PC-9 (cell line): Measurements from ENCODE around the gene KRT38. TPM values are rescaled to one million over a fixed set of nuclear protein-coding genes. Genes with fewer than 3 reads are reported as not detected.
"Not testable (repeated sequence)": the region's sequence is repeated elsewhere in the genome, so short reads cannot be mapped to it uniquely, and the experiment has no call there.

Experiments used
- BruUV-seq: library from RNA; stranded (reverse); fragments of 400-500 nt; replicated peaks from 2 replicates; lab custom pipeline; 2021; lab: Mats Ljungman, UMichigan
- CTCF ChIA-PET: fragments of 300-600 bp; sonication (Branson Sonifier 250); formaldehyde crosslinking; loops from one replicate; lab custom pipeline; 2022; ENCODE audit warnings: antibody characterized with exemption; lab: Charles Lee
- POLR2A ChIA-PET: fragments of 300-600 bp; sonication (Branson Sonifier 250); formaldehyde crosslinking; loops from one replicate; lab custom pipeline; 2022; ENCODE audit warnings: antibody characterized with exemption; ENCODE audit not compliant: unreplicated experiment; lab: Charles Lee
- DNase-seq, 2 experiments: peaks; one replicate each; pipeline versions ENCODE4 v3.0.0 to v3.0.0-alpha.2; 2015 to 2022; ENCODE audit warnings: mixed read lengths in 1 of 2
- H2AFZ ChIP-seq: fragments of 200-600 bp; sonication (generic); 2 replicates; pipeline ENCODE4 v1.8.1; 2017; ENCODE audit warnings: antibody characterized with exemption
- H3F3A ChIP-seq: fragments of 200-600 bp; sonication (generic); 2 replicates; pipeline ENCODE4 v1.8.1; 2017; ENCODE audit warnings: antibody characterized with exemption, mild to moderate bottlenecking, low read depth; ENCODE audit not compliant: insufficient read depth
- H3K27ac ChIP-seq: fragments of 200-600 bp; sonication (generic); 2 replicates; pipeline ENCODE4 v1.6.1; 2016; ENCODE audit warnings: mixed run types
- H3K27me3 ChIP-seq: fragments of 200-600 bp; sonication (generic); 2 replicates; pipeline ENCODE4 v1.6.1; 2016; ENCODE audit warnings: low read depth, mixed run types; ENCODE audit not compliant: insufficient read depth
- H3K36me3 ChIP-seq: fragments of 200-600 bp; sonication (generic); 2 replicates; pipeline ENCODE4 v1.6.1; 2016; ENCODE audit warnings: low read depth, mixed run types
- H3K4me1 ChIP-seq: fragments of 200-600 bp; sonication (generic); replicated peaks from 2 replicates; pipeline ENCODE4 v1.6.1; 2016; ENCODE audit warnings: mixed run types; ENCODE audit not compliant: insufficient read depth
- H3K4me2 ChIP-seq: fragments of 200-600 bp; sonication (generic); 2 replicates; pipeline ENCODE4 v1.6.1; 2017; ENCODE audit warnings: mixed run types
- H3K4me3 ChIP-seq: fragments of 200-600 bp; sonication (generic); 2 replicates; pipeline ENCODE4 v1.6.1; 2016; ENCODE audit warnings: mixed run types
- H3K79me2 ChIP-seq: fragments of 200-600 bp; sonication (generic); 2 replicates; pipeline ENCODE4 v1.6.1; 2017; ENCODE audit warnings: low read depth, mixed run types
- H3K9me2 ChIP-seq: fragments of 200-600 bp; sonication (generic); 2 replicates; pipeline ENCODE4 v1.8.1; 2017; ENCODE audit warnings: mild to moderate bottlenecking; ENCODE audit not compliant: insufficient read depth
- H3K9me3 ChIP-seq: fragments of 200-600 bp; sonication (generic); 2 replicates; pipeline ENCODE4 v1.8.1; 2016; ENCODE audit warnings: low read depth; ENCODE audit not compliant: insufficient read depth
- H4K20me1 ChIP-seq: fragments of 200-600 bp; sonication (generic); 2 replicates; pipeline ENCODE4 v1.8.1; 2017; ENCODE audit not compliant: insufficient read depth
- EZH2 ChIP-seq: fragments of 200-600 bp; sonication (generic); IDR thresholded peaks from 2 replicates; pipeline ENCODE4 v1.8.0; 2017; ENCODE audit warnings: antibody characterized with exemption, low read depth
- intact Hi-C: fragments of 100-400 bp; cut with micrococcal nuclease; formaldehyde crosslinking; loops from one replicate; pipeline ENCODE4 v1.10.0; 2022; ENCODE audit not compliant: unreplicated experiment
- total RNA-seq: library from RNA; stranded (reverse); gene quantifications from 2 replicates; pipeline ENCODE4 v1.2.3, GENCODE V29; 2021
- TF ChIP-seq, protein P1 (sequence below): fragments of 200-600 bp; sonication (generic); conservative IDR thresholded peaks from 2 replicates; pipeline ENCODE4 v1.6.1; 2017; ENCODE audit warnings: mixed run types, antibody characterized with exemption, mild to moderate bottlenecking, moderate library complexity

KRT38 gene
- total RNA-seq, 1 experiment from 2014 or later = not detected

DNA sequence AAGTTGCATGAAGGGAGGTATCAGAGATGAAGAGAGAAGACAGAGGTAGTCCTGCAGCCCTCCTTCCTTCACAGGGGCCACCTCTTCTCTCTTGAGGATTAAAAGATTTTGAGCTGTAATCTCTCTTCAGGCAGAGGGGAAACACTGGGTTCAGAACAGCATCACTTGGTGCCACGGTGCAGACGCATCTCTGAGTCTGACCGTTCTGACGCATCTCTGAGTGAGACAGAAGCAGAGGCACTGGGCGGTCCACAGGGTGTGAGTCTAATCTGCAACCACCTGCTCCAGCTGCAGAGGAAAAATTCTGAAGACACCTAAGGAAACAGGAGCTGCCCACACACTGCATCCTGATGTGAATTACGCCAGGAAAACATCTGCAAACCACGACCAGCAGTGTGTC lies 11.1 kb downstream of the KRT38 start:
- Histone ChIP-seq H3F3A (no peaks in the 10 kb centered on the region), H3K4me1 (0 out of 2 replicates have a peak, but pooled peaks cover 9% of the 10 kb centered on the region), H3K27me3 (no peaks in the 10 kb centered on the region), H3K36me3 (no peaks in the 10 kb centered on the region), H3K9me2 (no peaks in the 10 kb centered on the region), H4K20me1 (no peaks in the 10 kb centered on the region), H3K27ac (no peak overlapping the region), H3K4me3 (no peak overlapping the region), H3K79me2 (no peaks in the 10 kb centered on the region), H3K4me2 (no peak overlapping the region), H2AFZ (no peak overlapping the region), H3K9me3 (no peaks in the 10 kb centered on the region)
- CTCF ChIA-PET = no interaction called here
- POLR2A ChIA-PET = no interaction called here
- no peak for DNase-seq
- TF ChIP-seq, protein P1, sequence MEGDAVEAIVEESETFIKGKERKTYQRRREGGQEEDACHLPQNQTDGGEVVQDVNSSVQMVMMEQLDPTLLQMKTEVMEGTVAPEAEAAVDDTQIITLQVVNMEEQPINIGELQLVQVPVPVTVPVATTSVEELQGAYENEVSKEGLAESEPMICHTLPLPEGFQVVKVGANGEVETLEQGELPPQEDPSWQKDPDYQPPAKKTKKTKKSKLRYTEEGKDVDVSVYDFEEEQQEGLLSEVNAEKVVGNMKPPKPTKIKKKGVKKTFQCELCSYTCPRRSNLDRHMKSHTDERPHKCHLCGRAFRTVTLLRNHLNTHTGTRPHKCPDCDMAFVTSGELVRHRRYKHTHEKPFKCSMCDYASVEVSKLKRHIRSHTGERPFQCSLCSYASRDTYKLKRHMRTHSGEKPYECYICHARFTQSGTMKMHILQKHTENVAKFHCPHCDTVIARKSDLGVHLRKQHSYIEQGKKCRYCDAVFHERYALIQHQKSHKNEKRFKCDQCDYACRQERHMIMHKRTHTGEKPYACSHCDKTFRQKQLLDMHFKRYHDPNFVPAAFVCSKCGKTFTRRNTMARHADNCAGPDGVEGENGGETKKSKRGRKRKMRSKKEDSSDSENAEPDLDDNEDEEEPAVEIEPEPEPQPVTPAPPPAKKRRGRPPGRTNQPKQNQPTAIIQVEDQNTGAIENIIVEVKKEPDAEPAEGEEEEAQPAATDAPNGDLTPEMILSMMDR = no peak
- TF ChIP-seq EZH2 = no peak
- BruUV-seq = no TSS peak
- intact Hi-C loops = no loop called here

- H3K4me1 ChIP-seq = 0 out of 2 replicates have a peak, but pooled peaks cover 9% of the 10 kb centered on the region
- no peak for DNase-seq
- no peaks in the 10 kb centered on the region for H3K27me3 ChIP-seq
- H3K9me2 ChIP-seq = no peaks in the 10 kb centered on the region
- no TSS peak for BruUV-seq
- ChIA-PET POLR2A (no interaction called here), CTCF (no interaction called here)
- no peak overlapping the region for H2AFZ ChIP-seq
- H3K79me2 ChIP-seq = no peaks in the 10 kb centered on the region
- H4K20me1 ChIP-seq = no peaks in the 10 kb centered on the region
- intact Hi-C loops = no loop called here
- no peak overlapping the region for H3K4me3 ChIP-seq
- no peaks in the 10 kb centered on the region for H3K36me3 ChIP-seq
- TF ChIP-seq EZH2 = no peak
- TF ChIP-seq, protein P1 = no peak
- H3F3A ChIP-seq = no peaks in the 10 kb centered on the region
- H3K9me3 ChIP-seq = no peaks in the 10 kb centered on the region
- no peak overlapping the region for H3K4me2 ChIP-seq
- H3K27ac ChIP-seq = no peak overlapping the region
These were observed 12.0 kb downstream of the KRT38 start for GRCh38 chr17:41428591-41429291.

DNA sequence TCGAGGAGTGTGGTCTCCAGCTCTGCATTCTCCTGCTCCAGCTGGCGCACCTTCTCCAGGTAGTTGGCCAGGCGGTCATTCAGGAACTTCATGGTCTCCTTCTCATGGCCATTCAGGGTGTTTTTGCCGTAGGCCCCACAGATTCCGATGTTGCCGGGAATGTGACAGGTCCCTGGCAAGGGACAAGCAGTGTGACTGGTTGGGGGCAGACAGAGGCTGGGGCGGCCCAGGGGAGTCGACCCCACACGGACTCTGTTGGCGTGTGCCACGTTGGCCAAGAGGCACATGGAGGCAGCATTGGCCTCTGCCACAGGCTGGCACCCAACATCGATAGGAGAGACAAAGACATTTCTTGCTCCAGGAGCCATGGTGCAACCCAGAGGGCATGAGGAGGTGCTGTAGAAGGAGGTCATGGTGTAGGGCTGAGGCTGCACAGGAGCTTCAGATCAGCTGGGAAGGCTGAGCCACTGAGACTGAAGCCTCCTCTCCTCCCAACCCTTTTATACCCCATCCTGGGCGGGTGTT lies 16.6 kb downstream of the KRT38 start, which contains the start of gene KRT37:
KRT37 (minus strand) TSS at position 475 of the 525 bp plus-strand sequence; CDS start at position 413, 62 bp downstream.
- no peaks in the 10 kb centered on the region for H3K79me2 ChIP-seq
- H4K20me1 ChIP-seq = no peaks in the 10 kb centered on the region
- no peak within 1 kb of the TSS for H3K27ac ChIP-seq
- TF ChIP-seq, protein P1 = no peak
- no peak for TF ChIP-seq EZH2
- H2AFZ ChIP-seq = no peak within 1 kb of the TSS
- no peaks in the 10 kb centered on the region for H3K27me3 ChIP-seq
- no peaks in the 10 kb centered on the region for H3K9me2 ChIP-seq
- ChIA-PET POLR2A (no interaction called here), CTCF (no interaction called here)
- peaks cover 36% of the 10 kb centered on the region for H3K4me1 ChIP-seq
- intact Hi-C loops = no loop called here
- no peaks in the 10 kb centered on the region for H3K36me3 ChIP-seq
- H3K4me3 ChIP-seq = no peak within 1 kb of the TSS
- no peaks in the 10 kb centered on the region for H3K9me3 ChIP-seq
- BruUV-seq = no TSS peak
- H3F3A ChIP-seq = peaks cover 6% of the 10 kb centered on the region; the same call in 1 of the 2 replicates
- no peak within 1 kb of the TSS for H3K4me2 ChIP-seq
- no peak for DNase-seq

DNA sequence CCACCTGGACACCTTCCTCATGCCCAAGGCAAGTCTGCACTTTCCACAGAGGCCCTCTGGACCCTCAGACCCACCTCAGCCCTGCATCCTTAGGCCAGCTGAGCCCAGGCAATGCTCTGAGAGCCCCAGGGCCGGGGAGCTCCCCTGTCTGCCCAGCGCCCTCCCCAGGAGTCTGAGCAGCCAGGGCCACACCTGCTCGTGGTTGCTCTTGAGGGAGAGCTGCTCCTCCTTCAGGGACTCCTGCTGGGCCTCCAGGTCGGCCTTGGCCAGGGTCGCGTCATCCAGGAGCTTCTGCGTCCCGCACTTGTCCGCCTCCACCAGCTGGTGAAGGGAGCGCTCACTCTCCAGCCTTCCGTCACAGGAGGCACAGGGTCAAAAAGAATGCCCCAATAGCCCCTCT lies 18.2 kb downstream of the KRT38 start:
- BruUV-seq, CTCF ChIA-PET, H3K36me3 ChIP-seq, H3K4me2 ChIP-seq, H4K20me1 ChIP-seq, H3K27me3 ChIP-seq, H3K27ac ChIP-seq, H3K9me3 ChIP-seq, H3K4me3 ChIP-seq, H2AFZ ChIP-seq, H3K9me2 ChIP-seq, H3K79me2 ChIP-seq, DNase-seq, intact Hi-C loops, POLR2A ChIA-PET: not testable (repeated sequence)
- peaks cover 42% of the 10 kb centered on the region for H3K4me1 ChIP-seq
- peaks cover 21% of the 10 kb centered on the region for H3F3A ChIP-seq
